Mesendoderm (in vitro differentiated cells): Measurements from ENCODE around the gene TUBG2.
A peak's percentile ranks its signal among the peaks of the same experiment; 100 is the strongest.

ENCODE experiments used
- DNase-seq: peaks from one replicate; pipeline ENCODE4 v3.0.0; 2013
- H2AK5ac ChIP-seq: 2 replicates; pipeline ENCODE4 v1.6.1; 2013; ENCODE audit warnings: low read length, inconsistent platforms
- H2BK120ac ChIP-seq: 2 replicates; pipeline ENCODE4 v1.6.1; 2013; ENCODE audit warnings: low read depth, mild to moderate bottlenecking, low read length, moderate library complexity, mixed read lengths
- H2BK15ac ChIP-seq: replicated peaks from 2 replicates; pipeline ENCODE4 v1.6.1; 2013; ENCODE audit warnings: low read depth, mild to moderate bottlenecking, moderate library complexity
- H2BK5ac ChIP-seq: 2 replicates; pipeline ENCODE4 v1.6.1; 2013; ENCODE audit warnings: low read length, inconsistent platforms
- H3K18ac ChIP-seq: 2 replicates; pipeline ENCODE4 v1.6.1; 2013; ENCODE audit warnings: mild to moderate bottlenecking, low read length, mixed read lengths
- H3K23ac ChIP-seq: one replicate; pipeline ENCODE4 v1.6.1; 2013; ENCODE audit warnings: low read length
- H3K27ac ChIP-seq: 2 replicates; pipeline ENCODE4 v1.5.1; 2013; ENCODE audit warnings: low read depth, mild to moderate bottlenecking, inconsistent platforms, low read length, moderate library complexity
- H3K27me3 ChIP-seq: 2 replicates; pipeline ENCODE4 v1.6.1; 2013; ENCODE audit warnings: low read length, control low read depth, mild to moderate bottlenecking, inconsistent platforms; ENCODE audit not compliant: insufficient read depth, poor library complexity
- H3K36me3 ChIP-seq: 2 replicates; pipeline ENCODE4 v1.6.1; 2013; ENCODE audit warnings: low read length, inconsistent platforms; ENCODE audit not compliant: control insufficient read depth, insufficient read depth
- H3K4ac ChIP-seq: one replicate; pipeline ENCODE4 v1.6.1; 2013; ENCODE audit warnings: low read depth, mild to moderate bottlenecking, low read length, moderate library complexity
- H3K4me1 ChIP-seq: 2 replicates; pipeline ENCODE4 v1.6.1; 2013; ENCODE audit warnings: low read depth, low read length, inconsistent platforms; ENCODE audit not compliant: control insufficient read depth
- H3K4me2 ChIP-seq: 2 replicates; pipeline ENCODE4 v1.6.1; 2013; ENCODE audit warnings: low read length
- H3K4me3 ChIP-seq: 2 replicates; pipeline ENCODE4 v1.5.1; 2013; ENCODE audit warnings: mild to moderate bottlenecking, low read length
- H3K56ac ChIP-seq: one replicate; pipeline ENCODE4 v1.6.1; 2013; ENCODE audit warnings: low read length
- H3K79me1 ChIP-seq: 2 replicates; pipeline ENCODE4 v1.6.1; 2013; ENCODE audit warnings: low read length, inconsistent platforms
- H3K79me2 ChIP-seq: 2 replicates; pipeline ENCODE4 v1.6.1; 2013; ENCODE audit warnings: mild to moderate bottlenecking, low read length; ENCODE audit not compliant: control insufficient read depth, insufficient read depth
- H3K9ac ChIP-seq: 2 replicates; pipeline ENCODE4 v1.6.1; 2013; ENCODE audit warnings: low read length, inconsistent platforms
- H4K5ac ChIP-seq: one replicate; pipeline ENCODE4 v1.6.1; 2013; ENCODE audit warnings: low read length
- H4K8ac ChIP-seq: one replicate; pipeline ENCODE4 v1.6.1; 2013; ENCODE audit warnings: low read depth, mild to moderate bottlenecking, control low read depth, low read length, moderate library complexity
- WGBS: extraction: QIAGEN DNeasy Blood & Tissue Kit; methylation state at CpG from one replicate; pipeline ENCODE4 v1.1.7; 2013; ENCODE audit warnings: low lambda C conversion rate, missing lambda C conversion rate; ENCODE audit not compliant: insufficient coverage; ENCODE audit errors: extremely low coverage; 5-methylcytosine and 5-hydroxymethylcytosine counted together

The TUBG2 gene

DNA sequence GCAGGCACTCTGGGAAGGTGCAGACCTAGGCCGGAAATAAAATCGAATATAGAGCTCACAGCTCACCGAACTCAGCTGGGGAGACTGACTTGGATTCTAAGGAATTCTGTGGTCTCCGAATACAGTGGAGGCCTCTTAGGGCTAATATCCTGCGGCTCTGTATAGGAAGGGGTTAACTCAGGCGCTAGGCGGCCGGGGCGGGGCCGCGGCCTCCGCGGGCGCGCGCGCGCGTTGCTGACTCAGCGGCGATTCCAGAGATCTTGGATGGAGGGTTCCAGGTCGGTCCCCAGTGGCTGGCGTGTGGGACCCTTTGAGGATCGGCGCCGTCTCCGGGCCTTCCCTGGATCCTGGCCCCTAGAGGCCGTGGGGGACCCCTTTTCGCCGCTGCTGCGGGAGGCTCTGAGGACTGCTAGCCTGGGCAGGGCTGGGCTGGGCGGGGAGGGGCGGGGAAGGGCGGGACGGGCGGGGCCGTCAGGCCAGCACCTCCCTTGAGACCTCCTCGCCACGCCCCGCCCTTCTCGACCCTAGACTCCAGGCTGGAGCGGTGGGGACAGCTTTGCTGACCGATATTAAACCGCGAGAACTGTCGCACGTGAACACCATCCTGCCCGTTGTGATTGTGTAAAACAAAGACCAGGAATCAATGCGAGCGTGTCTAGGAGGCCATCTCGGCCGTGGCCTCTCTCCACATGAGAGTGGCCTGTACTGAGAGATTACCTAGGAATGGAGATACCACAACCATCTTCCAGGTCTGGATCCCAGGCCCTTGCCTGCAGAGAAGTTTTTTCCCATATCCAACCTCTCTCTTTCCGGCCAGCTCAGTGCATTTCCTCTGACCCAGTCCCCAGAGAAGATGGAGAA is 19.1 kb downstream of the TUBG2 start:
- Histone ChIP-seq H2BK15ac (no peak overlapping the region), H3K18ac (peak overlapping the region; percentile 88), H3K23ac (no peak overlapping the region), H2BK120ac (no peak overlapping the region), H3K27me3 (no peaks in the 10 kb centered on the region), H4K8ac (no peak overlapping the region), H3K9ac (peak overlapping the region; percentile 97), H3K79me2 (no peaks in the 10 kb centered on the region), H3K4me2 (peak overlapping the region; percentile 75), H2BK5ac (peak overlapping the region; percentile 96), H2AK5ac (peak overlapping the region; percentile 8), H3K4me3 (peak overlapping the region; percentile 77), H4K5ac (peak overlapping the region; percentile 59), H3K79me1 (no peaks in the 10 kb centered on the region), H3K56ac (peak overlapping the region; percentile 96), H3K4ac (no peak overlapping the region), H3K4me1 (peaks cover 21% of the 10 kb centered on the region), H3K36me3 (no peaks in the 10 kb centered on the region), H3K27ac (peak overlapping the region; percentile 97)
- no CpG with 5 or more reads among the region's 53 CpGs for WGBS
- DNase-seq: peak; percentile 98

- Histone ChIP-seq H3K4me2 (peak overlapping the region; percentile 64), H3K23ac (no peak overlapping the region), H2BK5ac (peak overlapping the region; percentile 26), H3K27me3 (peaks cover 4% of the 10 kb centered on the region), H3K4me3 (no peak overlapping the region), H2BK120ac (peak overlapping the region; percentile 30), H2AK5ac (no peak overlapping the region), H3K4me1 (peaks cover 21% of the 10 kb centered on the region), H3K9ac (peak overlapping the region; percentile 97), H3K18ac (peak overlapping the region; percentile 25), H4K5ac (no peak overlapping the region), H3K79me2 (no peaks in the 10 kb centered on the region), H3K56ac (peak overlapping the region; percentile 96), H3K79me1 (no peaks in the 10 kb centered on the region), H3K27ac (peak overlapping the region; percentile 91), H2BK15ac (no peak overlapping the region), H4K8ac (no peak overlapping the region), H3K36me3 (no peaks in the 10 kb centered on the region), H3K4ac (no peak overlapping the region)
- no CpG with 5 or more reads among the region's 18 CpGs for WGBS
- DNase-seq: peak; percentile 79
Measured at GRCh38 chr17:42678951-42679491, 19.9 kb downstream of the TUBG2 start.

GRCh38 chr17:42679492-42680330 is 20.6 kb downstream of the TUBG2 start:
- H2BK120ac ChIP-seq: peak overlapping the region; percentile 30
- no peaks in the 10 kb centered on the region for H3K36me3 ChIP-seq
- no peak overlapping the region for H2AK5ac ChIP-seq
- peak overlapping the region; percentile 81 for H3K4me2 ChIP-seq
- H3K56ac ChIP-seq: peak overlapping the region; percentile 87
- H2BK15ac ChIP-seq: no peak overlapping the region
- no peak overlapping the region for H3K4ac ChIP-seq
- peak; percentile 94 for DNase-seq
- no peak overlapping the region for H3K4me3 ChIP-seq
- peak overlapping the region; percentile 26 for H2BK5ac ChIP-seq
- H4K8ac ChIP-seq: no peak overlapping the region
- peaks cover 21% of the 10 kb centered on the region for H3K4me1 ChIP-seq
- H3K18ac ChIP-seq: peak overlapping the region; percentile 25
- H4K5ac ChIP-seq: no peak overlapping the region
- no peaks in the 10 kb centered on the region for H3K79me1 ChIP-seq
- peak overlapping the region; percentile 80 for H3K9ac ChIP-seq
- peaks cover 4% of the 10 kb centered on the region for H3K27me3 ChIP-seq
- no CpG with 5 or more reads among the region's 78 CpGs for WGBS
- H3K23ac ChIP-seq: no peak overlapping the region
- peak overlapping the region; percentile 67 for H3K27ac ChIP-seq
- no peaks in the 10 kb centered on the region for H3K79me2 ChIP-seq

- no peak overlapping the region for H4K5ac ChIP-seq
- peak overlapping the region; percentile 87 for H3K56ac ChIP-seq
- no peaks in the 10 kb centered on the region for H3K36me3 ChIP-seq
- WGBS: no CpG with 5 or more reads among the region's 20 CpGs
- no peaks in the 10 kb centered on the region for H3K79me1 ChIP-seq
- H2BK15ac ChIP-seq: no peak overlapping the region
- H3K4ac ChIP-seq: no peak overlapping the region
- no peak overlapping the region for H3K23ac ChIP-seq
- DNase-seq: peak; percentile 37
- no peak overlapping the region for H2BK5ac ChIP-seq
- peaks cover 4% of the 10 kb centered on the region for H3K27me3 ChIP-seq
- no peak overlapping the region for H3K18ac ChIP-seq
- no peaks in the 10 kb centered on the region for H3K79me2 ChIP-seq
- H4K8ac ChIP-seq: no peak overlapping the region
- peaks cover 18% of the 10 kb centered on the region for H3K4me1 ChIP-seq
- peak overlapping the region; percentile 81 for H3K4me2 ChIP-seq
- no peak overlapping the region for H3K4me3 ChIP-seq
- H2AK5ac ChIP-seq: no peak overlapping the region
- no peak overlapping the region for H2BK120ac ChIP-seq
- H3K27ac ChIP-seq: no peak overlapping the region
- H3K9ac ChIP-seq: peak overlapping the region; percentile 80
Measured at GRCh38 chr17:42680331-42680808, 21.3 kb downstream of the TUBG2 start.

DNA sequence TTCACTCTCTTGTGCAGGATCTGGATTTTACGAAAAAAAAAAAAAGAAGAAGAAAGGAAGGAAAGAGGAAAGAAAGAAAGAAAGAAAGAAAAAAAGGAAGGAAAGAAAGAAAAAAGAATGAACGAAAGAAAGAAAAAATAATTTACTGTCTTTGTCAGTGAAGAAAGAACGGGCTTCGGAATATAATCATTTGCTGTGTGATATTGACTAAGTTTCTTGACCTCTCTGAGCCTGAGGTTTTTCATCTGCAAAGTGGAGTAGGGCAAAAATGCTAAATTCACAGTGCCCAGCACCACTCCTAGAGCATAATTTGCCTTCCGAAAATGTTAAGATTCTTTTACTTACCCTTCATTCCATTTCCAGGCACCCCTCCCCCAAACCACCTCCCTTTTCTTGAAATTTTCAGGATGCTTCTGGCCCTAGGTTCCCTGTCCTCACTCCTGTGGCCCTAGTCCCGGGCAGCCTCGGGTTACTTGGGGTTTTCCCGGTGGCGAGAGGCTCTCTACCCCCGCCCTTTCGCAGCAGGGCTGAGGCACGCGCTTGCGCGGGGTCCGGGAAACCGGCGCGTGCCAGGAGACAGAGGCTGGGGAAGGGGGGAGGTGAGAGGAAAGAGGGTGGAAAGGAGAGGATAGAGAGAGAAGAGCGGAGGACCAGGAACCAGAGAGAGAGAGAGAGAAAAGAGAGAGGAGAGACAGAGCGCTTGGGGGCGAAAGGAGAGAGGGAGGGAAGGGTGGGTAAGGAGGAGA is 23.1 kb downstream of the TUBG2 start, which contains the start of gene CNTNAP1:
TSS of gene CNTNAP1 (plus strand) at position 556 of the 746 bp plus-strand sequence. CDS start 299 bp downstream, outside the sequence.
- H4K5ac ChIP-seq: no peak within 1 kb of the TSS
- peaks cover 15% of the 10 kb centered on the region for H3K4me1 ChIP-seq
- WGBS: no CpG with 5 or more reads among the region's 22 CpGs
- H4K8ac ChIP-seq: no peak within 1 kb of the TSS
- no peak within 1 kb of the TSS for H3K23ac ChIP-seq
- H3K79me2 ChIP-seq: no peaks in the 10 kb centered on the region
- peak within 1 kb of the TSS; percentile 37 for H3K9ac ChIP-seq
- no peak within 1 kb of the TSS for H3K4ac ChIP-seq
- H3K4me2 ChIP-seq: peak within 1 kb of the TSS; percentile 33
- no peak within 1 kb of the TSS for H2BK15ac ChIP-seq
- H2BK120ac ChIP-seq: no peak within 1 kb of the TSS
- peak within 1 kb of the TSS; percentile 25 for H3K18ac ChIP-seq
- peak within 1 kb of the TSS; percentile 17 for H3K4me3 ChIP-seq
- peak; percentile 76 for DNase-seq
- peak within 1 kb of the TSS; percentile 88 for H2AK5ac ChIP-seq
- H2BK5ac ChIP-seq: no peak within 1 kb of the TSS
- H3K27ac ChIP-seq: peak within 1 kb of the TSS; percentile 28
- H3K56ac ChIP-seq: peak within 1 kb of the TSS; percentile 79
- peaks cover 4% of the 10 kb centered on the region for H3K27me3 ChIP-seq
- H3K79me1 ChIP-seq: no peaks in the 10 kb centered on the region
- no peaks in the 10 kb centered on the region for H3K36me3 ChIP-seq
